K562 (cell line): ENCODE data around the gene PRTFDC1. TPM values are rescaled to one million over a fixed set of nuclear protein-coding genes. Genes with fewer than 3 reads are reported as not detected.

ENCODE experiments used
- ADNP ChIP-seq: fragments of 200-800 bp; sonication (Bioruptor generic); IDR thresholded peaks from 2 replicates; pipeline ENCODE4 v1.6.1; 2016; ENCODE audit warnings: missing genetic modification characterization, missing compliant biosample characterization
- DNMT1 ChIP-seq: fragments of 450-650 bp; IDR thresholded peaks from 2 replicates; pipeline ENCODE4 v1.6.1; 2016; ENCODE audit warnings: antibody characterized with exemption, mild to moderate bottlenecking
- ETS2 ChIP-seq: IDR thresholded peaks from 2 replicates; pipeline ENCODE4 v1.6.1; 2016; ENCODE audit warnings: borderline replicate concordance, missing genetic modification characterization, mild to moderate bottlenecking, moderate library complexity, missing compliant biosample characterization; ENCODE audit not compliant: poor library complexity, severe bottlenecking
- HOXB6 ChIP-seq: fragments of 250-450 bp; sonication (Bioruptor Pico); IDR thresholded peaks from 2 replicates; pipeline ENCODE4 v1.5.1; 2022; ENCODE audit warnings: mild to moderate bottlenecking, borderline replicate concordance
- HSF4 ChIP-seq: fragments of 250-450 bp; sonication (Bioruptor Pico); IDR thresholded peaks from 2 replicates; pipeline ENCODE4 v2.1.2; 2022; ENCODE audit warnings: mild to moderate bottlenecking, moderate library complexity, borderline replicate concordance
- MAFG ChIP-seq: fragments of 450-650 bp; conservative IDR thresholded peaks from 2 replicates; pipeline ENCODE4 v1.6.1; 2016; ENCODE audit warnings: missing genetic modification characterization, missing compliant biosample characterization
- MYBL2 ChIP-seq, 2 experiments: fragments of 450-650 bp in 1 of 2; sonication (generic) in 1 of 2; formaldehyde crosslinking in 1 of 2; IDR thresholded peaks; 2 replicates each; pipeline versions ENCODE4 v1.6.1 to v1.8.1; 2017 to 2022; ENCODE audit warnings: borderline replicate concordance in 1 of 2, inconsistent platforms in 1 of 2, low read depth in 1 of 2, mild to moderate bottlenecking in 1 of 2, missing genetic modification reagents in 1 of 2, moderate library complexity in 1 of 2
- NONO ChIP-seq, 2 experiments: fragments of 200-400 bp in 1 of 2; fragments of 450-650 bp in 1 of 2; formaldehyde crosslinking in 1 of 2; IDR thresholded peaks; 2 replicates each; pipeline ENCODE4 v1.6.1; 2017; ENCODE audit warnings: low read depth in 2 of 2, mild to moderate bottlenecking in 2 of 2, moderate library complexity in 2 of 2, low read length in 1 of 2
- NR2F6 ChIP-seq: fragments of 450-650 bp; formaldehyde crosslinking; IDR thresholded peaks from 2 replicates; pipeline ENCODE4 v1.4.0; 2020; ENCODE audit warnings: mild to moderate bottlenecking
- SMAD2 ChIP-seq: fragments of 150-350 bp; IDR thresholded peaks from 2 replicates; pipeline ENCODE4 v1.6.1; 2014; ENCODE audit warnings: low read depth, mild to moderate bottlenecking, low read length
- SMARCA5 ChIP-seq: fragments of 450-650 bp; IDR thresholded peaks from 2 replicates; pipeline ENCODE4 v1.6.1; 2016
- SMARCC2 ChIP-seq: fragments of 450-650 bp; IDR thresholded peaks from 2 replicates; pipeline ENCODE4 v1.6.1; 2017; ENCODE audit warnings: antibody characterized with exemption, moderate library complexity, mild to moderate bottlenecking, low read depth
- SRSF3 ChIP-seq: fragments of 200-400 bp; formaldehyde crosslinking; IDR thresholded peaks from 2 replicates; pipeline ENCODE4 v1.6.1; 2016; ENCODE audit warnings: mild to moderate bottlenecking, low read length, moderate library complexity; ENCODE audit not compliant: insufficient read depth
- TBL1XR1 ChIP-seq, 2 experiments: IDR thresholded peaks; 2 replicates each; pipeline ENCODE4 v1.6.1; 2012; ENCODE audit warnings: improper control_type of control experiment in 2 of 2, low read length in 2 of 2, mild to moderate bottlenecking in 1 of 2
- U2AF2 ChIP-seq: fragments of 200-400 bp; formaldehyde crosslinking; optimal IDR thresholded peaks from 2 replicates; pipeline ENCODE3; 2017; ENCODE audit warnings: low read depth, mild to moderate bottlenecking, low read length
- XRCC3 ChIP-seq: fragments of 450-650 bp; IDR thresholded peaks from 2 replicates; pipeline ENCODE4 v1.6.1; 2017; ENCODE audit warnings: mild to moderate bottlenecking, moderate library complexity
- YBX1 ChIP-seq: fragments of 450-650 bp; IDR thresholded peaks from 2 replicates; pipeline ENCODE4 v1.7.1; 2016; ENCODE audit warnings: mild to moderate bottlenecking
- ZBTB8A ChIP-seq: fragments of 450-650 bp; IDR thresholded peaks from 2 replicates; pipeline ENCODE4 v1.6.1; 2018; ENCODE audit warnings: mild to moderate bottlenecking, moderate library complexity; ENCODE audit not compliant: partially characterized antibody
- ZNF175 ChIP-seq: fragments of 200-800 bp; sonication (Bioruptor generic); IDR thresholded peaks from 2 replicates; pipeline ENCODE4 v1.6.1; 2016; ENCODE audit warnings: low read depth, mild to moderate bottlenecking, missing genetic modification characterization, missing compliant biosample characterization
- ZNF512 ChIP-seq: IDR thresholded peaks from 2 replicates; pipeline ENCODE4 v1.6.1; 2016; ENCODE audit warnings: missing genetic modification characterization, missing compliant biosample characterization
- ZNF589 ChIP-seq: fragments of 200-800 bp; sonication (Bioruptor generic); IDR thresholded peaks from 2 replicates; pipeline ENCODE4 v1.6.1; 2016; ENCODE audit warnings: low read depth, missing genetic modification characterization, missing compliant biosample characterization
- polyA plus RNA-seq, 8 experiments: library from polyadenylated mRNA; depleted of rRNA in 4 of 8; stranded (reverse) in 5 of 8; unstranded in 3 of 8; fragments of >200 nt; fragmentation: Nextera tagmentation in 2 of 8; fragmentation: Illumina TruSeq in 1 of 8; extraction: Ambion mirVana in 2 of 8; extraction: Trizol in 1 of 8; gene quantifications; 2 replicates each; pipeline versions ENCODE4 v1.2.1 to v1.2.3, GENCODE V29; 2011 to 2014; ENCODE audit warnings: inconsistent platforms in 1 of 8, missing spikeins in 1 of 8
- total RNA-seq, 7 experiments: library from RNA; depleted of rRNA in 6 of 7; stranded (reverse); fragments of >200 nt in 6 of 7; fragmentation: Illumina TruSeq in 2 of 7; extraction: Trizol in 2 of 7; gene quantifications; 2 replicates each; pipeline versions ENCODE4 v1.2.1 to v1.2.3, GENCODE V29; 2011 to 2021; ENCODE audit warnings: low replicate concordance in 1 of 7
- TF ChIP-seq, protein P1 (sequence below): IDR thresholded peaks from 2 replicates; pipeline ENCODE4 v1.6.1; 2011; ENCODE audit not compliant: insufficient read length; ENCODE audit errors: extremely low read depth

PRTFDC1 gene
- total and polyA plus RNA-seq, 9 of the 15 experiments (the other 6 are each of a cell fraction or from before 2014, with no cell fraction given) = 7.0 to 27.6 (median 10.0) TPM

GRCh38 chr10:24920907-24921881 lies 31.2 kb downstream of the PRTFDC1 start (continued):
- TF ChIP-seq ETS2 (tag) = no peak
- no peak for TF ChIP-seq SRSF3
- no peak for TF ChIP-seq NR2F6 (CRISPR knock-in tag)
- no peak for TF ChIP-seq U2AF2
- TF ChIP-seq MAFG = peak; percentile 100
- peak; percentile 44 for TF ChIP-seq SMARCA5
- no peak for TF ChIP-seq SMAD2
- TF ChIP-seq ZNF589 (CRISPR knock-in tag) = peak; percentile 98
- TF ChIP-seq HSF4 (CRISPR knock-in tag) = no peak
- TF ChIP-seq, protein P1, sequence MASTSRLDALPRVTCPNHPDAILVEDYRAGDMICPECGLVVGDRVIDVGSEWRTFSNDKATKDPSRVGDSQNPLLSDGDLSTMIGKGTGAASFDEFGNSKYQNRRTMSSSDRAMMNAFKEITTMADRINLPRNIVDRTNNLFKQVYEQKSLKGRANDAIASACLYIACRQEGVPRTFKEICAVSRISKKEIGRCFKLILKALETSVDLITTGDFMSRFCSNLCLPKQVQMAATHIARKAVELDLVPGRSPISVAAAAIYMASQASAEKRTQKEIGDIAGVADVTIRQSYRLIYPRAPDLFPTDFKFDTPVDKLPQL = peak; percentile 19
- TF ChIP-seq HOXB6 (CRISPR knock-in tag) = no peak
- TF ChIP-seq ZNF175 (CRISPR knock-in tag) = peak; percentile 92
- TF ChIP-seq MYBL2 (IDR thresholded peaks at IDR 0.05; ENCODE audit: low read depth) = no peak; the same call in 1 of the 2 replicates
- no peak for TF ChIP-seq MYBL2 (CRISPR knock-in tag; IDR thresholded peaks at IDR 0.05; ENCODE audit: borderline replicate concordance)
- peak in 1 of 2 experiments; percentile 81; a peak in 2 of 4 replicates for TF ChIP-seq TBL1XR1 (IDR thresholded peaks at IDR 0.05; ENCODE audit: low read length in 2 of 2)
- TF ChIP-seq DNMT1 = no peak
- TF ChIP-seq SMARCC2 = peak; percentile 82
- no peak for TF ChIP-seq XRCC3
- peak; percentile 57 for TF ChIP-seq ADNP
- no peak for TF ChIP-seq ZBTB8A
- TF ChIP-seq YBX1 = no peak
- TF ChIP-seq NONO (IDR thresholded peaks at IDR 0.05; ENCODE audit: low read depth in 2 of 2, low read length in 1 of 2) = peak in 1 of 2 experiments; percentile 33; a peak in 1 of 4 replicates
- no peak for TF ChIP-seq ZNF512
